AG08396 (cell line): ENCODE data around the gene CPNE7.
A peak's percentile ranks its signal among the peaks of the same experiment; 100 is the strongest.

Experiments
- DNase-seq: peaks from one replicate; pipeline ENCODE4 v3.0.0; 2012; ENCODE audit warnings: low spot score, mixed read lengths

CPNE7 gene

DNA sequence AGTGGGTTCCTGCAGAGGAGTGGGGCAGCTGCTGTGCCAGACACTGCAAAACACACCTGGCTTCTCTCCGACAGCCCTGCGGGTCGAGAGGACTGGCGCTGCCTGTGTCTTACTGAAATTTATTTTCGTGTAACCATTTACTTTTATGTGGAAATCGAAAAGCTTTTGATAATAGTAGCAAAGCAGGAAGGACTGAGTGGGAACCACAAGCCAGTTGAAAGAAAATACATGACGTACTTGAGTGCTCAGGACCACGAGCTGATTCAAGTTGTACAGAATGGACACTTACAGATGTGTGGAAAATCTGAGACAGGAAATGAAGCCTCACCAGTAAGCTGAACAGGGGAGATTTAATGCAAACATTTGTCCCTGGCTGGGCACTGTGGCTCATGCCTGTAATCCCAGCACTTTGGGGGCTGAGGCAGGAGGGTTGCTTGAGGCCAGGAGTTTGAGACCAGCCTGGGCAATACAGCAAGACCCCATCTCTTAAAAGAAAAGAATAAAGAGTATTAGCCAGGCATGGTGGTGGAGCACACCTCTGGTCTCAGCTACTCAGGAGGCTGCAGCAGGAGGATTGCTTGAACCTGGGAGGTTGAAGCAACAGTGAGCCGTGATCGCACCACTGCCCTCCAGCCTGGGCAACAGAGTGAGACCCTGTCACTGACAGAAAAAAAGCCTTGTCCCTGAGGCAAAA is 26.4 kb upstream of the CPNE7 start:
- DNase-seq = no peak

DNA sequence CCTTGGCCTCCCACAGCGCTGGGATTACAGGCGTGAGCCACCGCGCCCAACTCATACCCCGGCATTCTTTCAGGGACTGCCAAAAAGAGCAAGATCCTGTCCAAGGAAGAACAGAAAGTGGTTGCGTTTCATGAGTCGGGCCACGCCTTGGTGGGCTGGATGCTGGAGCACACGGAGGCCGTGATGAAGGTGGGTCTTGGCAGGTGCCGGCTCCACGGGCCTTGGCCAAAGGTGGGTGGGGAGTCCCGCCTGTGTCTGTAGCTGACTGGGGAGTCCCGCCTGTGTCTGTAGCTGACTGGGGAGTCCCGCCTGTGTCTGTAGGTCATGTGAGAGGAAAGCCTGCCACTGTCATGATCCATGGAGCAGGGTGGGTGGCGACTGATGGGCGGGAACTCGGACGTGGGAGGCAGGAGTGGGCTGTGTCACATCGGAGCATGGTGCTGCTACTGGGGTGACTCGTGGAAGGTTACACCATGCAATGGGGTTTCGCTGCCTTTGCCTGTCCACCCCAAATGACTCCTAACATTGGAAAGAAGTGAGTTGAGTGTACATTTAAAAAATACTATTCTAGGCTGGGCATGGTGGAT is 25.0 kb upstream of the CPNE7 start:
- no peak for DNase-seq

DNA sequence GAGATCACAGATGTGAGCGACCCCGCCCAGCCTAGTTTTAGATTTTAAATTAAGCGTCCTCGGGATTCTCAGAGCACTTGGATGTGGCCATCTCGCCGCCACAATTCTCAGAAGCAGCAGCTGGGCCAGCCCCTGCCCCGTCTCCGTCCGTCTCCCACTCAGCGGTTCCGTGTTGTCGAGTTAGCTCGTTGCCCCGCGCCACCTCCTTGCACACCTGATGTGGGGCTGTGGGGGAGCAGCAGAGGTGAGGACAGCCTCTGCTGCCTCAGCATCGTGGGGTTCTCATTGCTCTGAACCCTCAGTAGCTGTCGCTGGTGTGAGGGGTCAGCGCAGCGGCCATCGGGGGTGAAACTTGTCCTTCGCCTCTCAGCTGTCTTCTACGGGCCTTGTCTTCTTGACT is 23.2 kb upstream of the CPNE7 start:
- DNase-seq = no peak

DNA sequence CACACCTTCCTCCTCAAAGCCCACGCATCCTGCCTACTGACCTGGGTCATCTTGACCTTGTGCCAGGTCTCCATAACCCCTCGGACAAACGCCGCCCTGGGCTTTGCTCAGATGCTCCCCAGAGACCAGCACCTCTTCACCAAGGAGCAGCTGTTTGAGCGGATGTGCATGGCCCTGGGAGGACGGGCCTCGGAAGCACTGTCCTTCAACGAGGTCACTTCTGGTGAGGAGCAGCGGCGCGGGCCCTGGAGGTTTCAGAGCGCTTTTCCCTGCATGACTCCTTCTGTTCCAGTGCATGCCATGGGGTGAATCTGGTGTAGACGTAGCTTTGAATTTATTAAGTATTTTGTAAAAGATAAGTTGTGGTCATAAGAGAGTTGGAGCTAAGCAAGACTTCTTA is 22.6 kb upstream of the CPNE7 start:
- no peak for DNase-seq

DNA sequence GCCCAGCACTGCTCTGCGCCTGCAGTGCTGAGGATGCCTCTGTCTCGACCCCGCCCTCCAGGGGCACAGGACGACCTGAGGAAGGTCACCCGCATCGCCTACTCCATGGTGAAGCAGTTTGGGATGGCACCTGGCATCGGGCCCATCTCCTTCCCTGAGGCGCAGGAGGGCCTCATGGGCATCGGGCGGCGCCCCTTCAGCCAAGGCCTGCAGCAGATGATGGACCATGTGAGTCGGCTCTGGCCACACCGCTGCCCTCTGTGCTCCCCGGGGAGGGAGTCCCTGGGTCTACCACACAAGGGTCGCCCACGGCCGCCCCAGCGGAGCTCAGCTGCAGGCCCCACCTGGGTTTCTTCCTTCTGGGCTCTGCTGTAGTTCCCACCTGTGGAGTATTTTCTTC is 21.8 kb upstream of the CPNE7 start:
- no peak for DNase-seq

DNA sequence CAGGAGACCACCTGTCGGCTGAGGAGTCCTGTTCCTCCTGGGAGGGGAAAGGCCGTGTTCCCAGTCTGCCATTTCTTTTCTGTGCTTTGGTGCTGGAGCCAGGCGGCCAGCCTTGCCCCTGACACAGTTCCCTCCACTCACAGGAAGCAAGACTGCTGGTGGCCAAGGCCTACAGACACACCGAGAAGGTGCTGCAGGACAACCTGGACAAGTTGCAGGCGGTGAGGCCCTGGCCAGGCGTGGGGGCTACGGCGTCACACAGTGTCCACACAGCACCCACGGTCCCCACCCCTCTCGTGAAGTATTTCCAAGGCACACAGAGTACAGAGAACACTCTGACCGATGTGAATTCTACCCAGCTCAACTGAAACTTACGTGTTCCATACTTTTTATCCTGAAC is 21.2 kb upstream of the CPNE7 start:
- no peak for DNase-seq

DNA sequence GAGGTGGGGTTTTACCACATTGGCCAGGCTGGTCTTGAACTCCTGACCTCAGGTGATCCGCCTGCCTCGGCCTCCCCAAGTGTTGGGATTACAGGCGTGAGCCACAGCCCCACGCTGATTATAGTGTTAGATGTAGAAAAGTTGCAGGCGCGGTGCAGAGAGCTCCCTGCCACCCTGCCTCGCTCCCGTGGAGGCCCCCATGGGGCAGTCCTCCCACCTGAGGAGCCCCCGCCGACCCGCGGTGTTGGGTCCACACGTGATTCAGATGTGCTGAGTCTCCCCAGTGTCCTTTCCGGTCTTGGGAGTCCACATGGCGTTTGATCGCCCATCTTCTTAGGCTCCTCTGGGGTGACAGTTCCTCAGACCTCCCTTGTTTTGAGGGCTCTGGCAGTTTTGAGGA is 20.3 kb upstream of the CPNE7 start:
- no peak for DNase-seq

DNA sequence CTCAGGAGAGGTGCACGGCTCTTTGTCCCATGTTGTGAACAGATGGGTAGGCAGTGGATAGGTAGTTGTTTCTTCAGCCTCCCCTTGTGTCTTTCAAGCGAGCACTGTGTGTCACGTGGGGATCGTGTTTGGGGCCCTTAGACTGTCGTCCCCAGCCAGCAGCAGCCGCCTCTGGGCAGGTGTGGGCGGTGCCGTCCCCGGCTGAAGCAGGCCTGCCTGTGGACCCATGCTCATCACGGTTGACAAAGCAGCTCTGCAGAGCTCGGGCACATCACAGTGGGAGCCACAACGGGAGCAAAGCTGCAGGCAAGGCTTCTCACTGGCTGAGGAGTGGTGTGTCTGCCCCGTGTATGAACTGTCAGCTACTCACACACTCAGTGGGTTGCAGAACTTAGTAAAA is 19.8 kb upstream of the CPNE7 start:
- no peak for DNase-seq

DNA sequence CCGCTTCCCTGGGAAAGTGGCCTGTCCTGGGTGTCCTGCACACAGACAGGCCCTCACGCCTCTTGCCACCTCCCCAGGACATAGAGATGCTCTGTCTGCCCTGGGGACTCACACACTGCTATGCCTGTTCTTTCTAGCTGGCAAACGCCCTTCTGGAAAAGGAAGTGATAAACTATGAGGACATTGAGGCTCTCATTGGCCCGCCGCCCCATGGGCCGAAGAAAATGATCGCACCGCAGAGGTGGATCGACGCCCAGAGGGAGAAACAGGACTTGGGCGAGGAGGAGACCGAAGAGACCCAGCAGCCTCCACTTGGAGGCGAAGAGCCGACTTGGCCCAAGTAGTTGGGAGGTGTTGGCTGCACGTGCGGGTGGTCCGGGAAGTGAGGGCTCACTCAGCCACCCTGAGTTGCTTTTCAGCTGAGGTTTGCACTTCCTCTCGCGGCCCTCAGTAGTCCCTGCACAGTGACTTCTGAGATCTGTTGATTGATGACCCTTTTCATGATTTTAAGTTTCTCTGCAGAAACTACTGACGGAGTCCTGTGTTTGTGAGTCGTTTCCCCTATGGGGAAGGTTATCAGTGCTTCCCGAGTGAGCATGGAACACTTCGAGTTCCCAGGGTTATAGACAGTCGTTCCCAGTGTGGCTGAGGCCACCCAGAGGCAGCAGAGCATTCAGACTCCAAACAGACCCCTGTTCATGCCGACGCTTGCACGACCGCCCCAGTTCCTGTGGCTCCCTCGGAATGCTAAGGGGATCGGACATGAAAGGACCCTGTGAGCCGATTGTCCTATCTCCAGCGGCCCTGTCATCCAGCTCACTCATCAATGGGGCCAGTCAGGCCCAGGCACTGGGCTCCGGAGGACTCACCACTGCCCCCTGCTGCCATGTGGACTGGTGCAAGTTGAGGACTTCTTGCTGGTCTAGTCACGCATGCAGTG is 18.5 kb upstream of the CPNE7 start:
- DNase-seq = peak; percentile 87

DNA sequence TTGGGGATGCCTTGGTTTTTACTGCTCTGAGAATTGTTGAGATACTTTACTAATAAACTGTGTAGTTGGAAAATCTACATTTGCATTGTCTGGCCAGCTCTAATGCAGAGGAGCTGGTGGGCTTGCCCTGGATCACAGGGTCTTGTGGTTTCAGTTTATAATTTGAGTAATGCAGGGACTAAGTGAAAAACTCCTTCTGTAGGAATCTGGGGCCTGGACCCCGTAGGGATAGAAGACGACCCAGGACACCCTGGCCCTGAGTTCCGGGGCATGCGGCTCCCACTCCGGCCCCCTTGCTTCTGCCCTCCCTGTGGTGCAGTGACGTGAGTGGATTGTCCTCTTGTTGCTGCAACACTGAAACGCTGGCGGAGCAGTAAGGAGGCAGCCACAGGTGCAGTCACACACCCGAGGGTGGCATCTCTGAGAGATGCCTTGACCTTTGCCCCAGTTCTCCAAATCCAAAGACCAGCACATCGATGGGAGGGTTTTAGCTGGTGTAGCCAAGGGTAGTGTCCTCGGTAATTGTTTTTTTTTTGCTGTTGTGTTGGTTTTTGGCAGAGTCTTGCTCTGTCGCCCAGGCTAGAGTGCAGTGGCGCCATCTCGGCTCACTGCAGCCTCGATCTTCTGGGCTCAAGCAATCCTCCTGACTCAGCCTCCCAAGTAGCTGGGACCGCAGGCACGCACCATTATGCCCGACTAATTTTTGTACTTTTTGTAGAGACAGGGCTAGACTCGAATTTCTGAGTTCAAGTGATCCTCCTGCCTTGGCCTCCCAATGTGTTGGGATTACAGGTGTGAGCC is 17.7 kb upstream of the CPNE7 start:
- DNase-seq = no peak

DNA sequence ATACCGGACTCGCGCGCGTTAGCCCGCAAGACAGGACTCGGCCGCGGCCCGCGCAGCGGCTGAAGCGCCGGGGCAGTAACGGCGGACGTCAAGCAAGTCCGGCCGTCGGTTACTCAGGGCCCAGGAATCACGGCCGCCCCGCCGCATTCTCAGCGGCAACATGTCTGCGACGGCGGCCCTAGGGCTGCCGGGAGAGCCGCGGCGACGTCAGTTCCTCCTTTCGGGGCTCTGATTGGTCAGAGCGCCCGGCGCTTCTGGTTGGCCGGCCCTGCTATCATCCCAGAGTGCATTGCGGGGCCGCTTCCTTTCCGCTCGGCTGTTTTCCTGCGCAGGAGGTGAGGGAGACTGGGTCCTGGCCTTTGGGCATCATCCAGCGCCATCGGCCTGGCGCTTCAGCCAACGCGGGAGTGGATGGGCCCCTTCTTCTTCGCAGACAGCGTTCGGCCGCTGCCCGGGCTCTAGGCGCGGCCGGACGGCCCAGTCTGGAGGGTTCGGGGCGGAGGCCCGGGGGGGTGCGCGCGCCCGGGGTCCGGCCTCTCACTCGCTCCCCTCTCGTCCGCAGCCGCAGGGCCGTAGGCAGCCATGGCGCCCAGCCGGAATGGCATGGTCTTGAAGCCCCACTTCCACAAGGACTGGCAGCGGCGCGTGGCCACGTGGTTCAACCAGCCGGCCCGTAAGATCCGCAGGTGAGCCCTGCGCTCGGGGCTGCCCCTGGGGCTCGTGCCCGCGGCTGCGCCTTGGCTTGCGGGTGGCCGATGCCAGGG is 15.0 kb upstream of the CPNE7 start, which contains the start of gene RPL13:
Gene RPL13 (plus strand): TSS at position 305 of the 764 bp plus-strand sequence. CDS start 278 bp downstream, at position 583.
- DNase-seq = peak; percentile 98

DNA sequence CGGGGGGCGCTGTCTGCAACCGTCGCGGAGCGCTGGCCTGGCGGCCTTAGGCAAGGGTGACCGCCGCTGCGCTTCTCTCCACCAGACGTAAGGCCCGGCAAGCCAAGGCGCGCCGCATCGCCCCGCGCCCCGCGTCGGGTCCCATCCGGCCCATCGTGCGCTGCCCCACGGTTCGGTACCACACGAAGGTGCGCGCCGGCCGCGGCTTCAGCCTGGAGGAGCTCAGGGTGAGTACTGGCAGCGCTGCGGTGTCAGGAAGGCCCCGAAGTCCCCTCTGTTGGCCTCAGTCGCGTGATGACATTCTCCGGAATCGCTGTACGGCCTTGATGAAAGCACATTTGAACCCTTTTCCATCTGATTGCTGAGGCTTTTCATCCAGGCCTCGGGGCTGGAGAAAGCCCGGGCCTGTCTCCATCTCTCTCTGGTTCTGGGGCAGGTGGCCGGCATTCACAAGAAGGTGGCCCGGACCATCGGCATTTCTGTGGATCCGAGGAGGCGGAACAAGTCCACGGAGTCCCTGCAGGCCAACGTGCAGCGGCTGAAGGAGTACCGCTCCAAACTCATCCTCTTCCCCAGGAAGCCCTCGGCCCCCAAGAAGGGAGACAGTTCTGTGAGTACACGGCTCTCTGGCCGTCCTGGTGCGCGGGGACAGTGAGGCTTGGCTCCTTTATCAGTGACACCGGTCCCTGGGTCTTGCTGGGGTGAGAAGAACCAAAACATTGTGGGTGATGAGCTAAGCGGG is 14.2 kb upstream of the CPNE7 start:
- no peak for DNase-seq

DNA sequence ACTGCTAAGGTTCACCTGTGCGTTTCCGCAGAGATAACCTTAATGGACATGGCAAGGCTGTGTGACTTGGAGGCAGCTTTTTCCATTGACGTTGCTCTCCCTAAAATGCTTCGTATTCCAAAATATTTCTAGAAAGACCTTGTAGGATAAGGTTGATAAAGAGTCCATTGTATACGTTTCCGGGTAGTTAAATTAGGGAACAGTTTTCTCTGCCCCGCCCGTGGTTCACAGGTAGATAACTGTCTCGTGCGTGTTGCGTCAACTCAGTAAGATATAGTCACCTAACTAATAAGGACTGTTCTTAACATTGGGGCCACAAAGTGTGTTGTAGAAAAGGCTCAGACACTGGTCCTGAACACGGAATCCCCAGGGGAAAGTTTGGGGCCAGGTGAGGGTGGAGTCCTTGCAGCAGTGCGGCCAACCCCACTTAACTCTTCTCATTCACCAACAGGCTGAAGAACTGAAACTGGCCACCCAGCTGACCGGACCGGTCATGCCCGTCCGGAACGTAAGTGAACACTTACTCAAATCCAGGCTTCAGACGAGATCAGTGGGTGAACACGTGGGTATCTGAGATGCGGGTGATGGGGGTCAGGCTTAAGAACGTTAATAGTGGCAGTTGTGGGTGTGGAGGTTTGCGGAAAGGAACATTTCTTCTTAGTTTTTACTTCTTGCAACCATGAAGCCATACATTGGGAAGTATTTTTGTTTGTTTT is 13.5 kb upstream of the CPNE7 start:
- DNase-seq = no peak

DNA sequence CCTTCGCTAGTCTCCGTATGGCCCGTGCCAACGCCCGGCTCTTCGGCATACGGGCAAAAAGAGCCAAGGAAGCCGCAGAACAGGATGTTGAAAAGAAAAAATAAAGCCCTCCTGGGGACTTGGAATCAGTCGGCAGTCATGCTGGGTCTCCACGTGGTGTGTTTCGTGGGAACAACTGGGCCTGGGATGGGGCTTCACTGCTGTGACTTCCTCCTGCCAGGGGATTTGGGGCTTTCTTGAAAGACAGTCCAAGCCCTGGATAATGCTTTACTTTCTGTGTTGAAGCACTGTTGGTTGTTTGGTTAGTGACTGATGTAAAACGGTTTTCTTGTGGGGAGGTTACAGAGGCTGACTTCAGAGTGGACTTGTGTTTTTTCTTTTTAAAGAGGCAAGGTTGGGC is 12.6 kb upstream of the CPNE7 start:
- DNase-seq = no peak

DNA sequence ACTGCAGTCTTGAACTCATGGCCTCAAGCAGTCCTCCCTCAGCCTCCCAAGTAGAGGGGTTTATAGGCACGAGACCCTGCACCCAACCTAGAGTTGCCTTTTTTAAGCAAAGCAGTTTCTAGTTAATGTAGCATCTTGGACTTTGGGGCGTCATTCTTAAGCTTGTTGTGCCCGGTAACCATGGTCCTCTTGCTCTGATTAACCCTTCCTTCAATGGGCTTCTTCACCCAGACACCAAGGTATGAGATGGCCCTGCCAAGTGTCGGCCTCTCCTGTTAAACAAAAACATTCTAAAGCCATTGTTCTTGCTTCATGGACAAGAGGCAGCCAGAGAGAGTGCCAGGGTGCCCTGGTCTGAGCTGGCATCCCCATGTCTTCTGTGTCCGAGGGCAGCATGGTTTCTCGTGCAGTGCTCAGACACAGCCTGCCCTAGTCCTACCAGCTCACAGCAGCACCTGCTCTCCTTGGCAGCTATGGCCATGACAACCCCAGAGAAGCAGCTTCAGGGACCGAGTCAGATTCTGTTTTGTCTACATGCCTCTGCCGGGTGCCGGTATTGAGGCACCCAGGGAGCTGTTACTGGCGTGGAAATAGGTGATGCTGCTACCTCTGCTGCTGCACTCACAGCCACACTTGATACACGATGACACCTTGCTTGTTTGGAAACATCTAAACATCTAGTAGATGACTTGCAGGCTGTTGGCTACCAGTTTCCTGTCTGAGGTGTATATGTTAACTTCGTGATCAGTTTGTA is 11.7 kb upstream of the CPNE7 start:
- no peak for DNase-seq

DNA sequence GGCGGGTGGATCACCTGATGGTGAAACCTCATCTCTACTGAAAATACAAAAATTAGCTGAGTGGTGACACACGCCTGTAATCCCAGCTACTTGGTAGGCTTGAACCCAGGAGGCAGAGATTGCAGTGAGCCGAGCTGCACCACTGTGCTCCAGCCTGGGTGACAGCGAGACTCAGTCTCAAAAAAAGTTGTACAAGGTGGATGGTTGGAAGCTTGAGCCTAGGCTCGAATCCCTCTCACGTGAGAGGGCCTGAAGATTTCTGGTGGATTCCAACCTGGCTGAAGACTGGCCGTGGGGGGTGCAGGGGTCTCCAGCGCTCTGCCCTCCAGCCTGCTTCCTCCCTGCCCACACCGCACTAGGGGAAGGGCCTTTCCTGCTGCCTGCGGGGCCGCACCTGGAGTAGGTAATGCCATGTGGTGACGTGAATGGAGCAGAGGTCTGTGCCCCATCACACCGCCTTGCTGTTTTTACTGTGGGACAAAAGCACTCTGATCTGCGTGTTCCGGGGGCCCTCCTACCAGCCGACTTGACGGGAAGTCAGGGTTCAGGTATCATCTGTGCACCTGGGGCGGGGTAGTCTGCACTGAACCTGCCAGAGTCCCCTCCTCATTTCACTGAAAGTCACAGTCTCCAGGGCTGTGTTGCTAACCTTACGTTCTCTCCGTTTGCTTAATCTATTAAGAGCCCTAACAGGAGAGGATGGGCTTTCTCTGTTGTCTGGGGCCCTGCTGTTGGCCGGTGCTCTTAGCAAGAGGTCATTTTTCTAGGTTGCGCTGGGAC is 10.9 kb upstream of the CPNE7 start:
- no peak for DNase-seq

DNA sequence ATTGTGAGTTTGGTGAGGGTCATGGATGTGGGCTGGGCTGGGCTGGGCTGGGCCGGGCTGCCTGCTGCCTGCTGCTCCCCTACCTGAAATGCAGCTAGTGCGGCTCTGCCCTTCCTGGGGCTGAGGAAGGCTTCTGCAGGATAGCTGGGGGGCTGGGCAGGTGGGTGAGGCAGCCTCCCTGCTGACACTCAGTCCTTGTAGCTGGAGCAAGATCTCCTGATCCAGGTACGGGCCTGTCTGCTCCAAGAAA is 10.4 kb upstream of the CPNE7 start:
- DNase-seq = no peak

DNA sequence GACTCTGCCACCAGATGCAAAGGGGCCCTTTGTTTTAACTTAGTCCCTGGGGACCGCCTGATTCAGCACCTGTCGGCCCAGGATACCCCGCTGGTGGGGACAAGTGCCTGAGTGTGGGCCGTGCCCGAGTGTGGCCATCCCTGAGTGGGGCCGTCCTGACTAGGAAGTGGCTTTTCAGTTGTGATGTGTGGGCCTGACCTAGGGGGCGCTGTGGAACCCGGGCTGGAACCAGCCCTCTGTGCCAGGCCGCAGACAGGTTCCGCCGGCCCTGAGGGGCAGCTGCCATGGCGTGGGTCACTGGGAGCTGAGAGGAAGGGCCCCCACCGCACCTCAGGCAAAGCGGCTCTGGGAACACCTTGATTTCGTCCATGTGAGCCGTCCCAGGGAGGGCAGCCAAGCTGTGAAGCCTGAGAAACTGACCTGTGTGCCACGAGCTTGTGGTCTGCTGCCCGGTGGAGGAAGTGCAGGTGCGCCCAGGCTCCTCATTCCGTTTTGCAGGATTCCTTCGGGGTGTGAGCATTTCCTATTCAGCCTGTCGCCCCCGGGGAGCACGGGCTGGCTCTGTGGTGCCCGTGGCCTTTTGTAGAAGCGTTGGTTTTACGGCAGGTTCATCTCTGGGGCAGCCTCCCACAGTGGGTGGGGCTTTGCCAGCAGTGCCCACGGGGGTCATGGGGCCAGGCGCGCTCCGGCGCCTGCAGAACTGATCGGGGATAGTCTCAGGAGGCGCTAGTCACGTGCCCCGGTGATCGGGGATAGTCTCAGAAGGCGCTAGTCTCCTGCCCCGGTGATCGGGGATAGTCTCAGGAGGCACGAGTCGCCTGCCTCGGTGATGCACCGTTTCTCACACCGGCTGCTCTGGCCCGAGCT is 9.8 kb upstream of the CPNE7 start:
- DNase-seq = peak; percentile 62
